Naive thymus-derived CD8-positive, alpha-beta T cell (primary cell): ENCODE results near the gene CYGB. TPM values are rescaled to one million over a fixed set of nuclear protein-coding genes. Genes with fewer than 3 reads are reported as not detected.

Source experiments
- ATAC-seq, 2 donors: fragments of 150-1000 bp; cut with Tn5 transposase in 1 of 2; sonication (Bioruptor Pico), chemical (Tn5 transposase) in 1 of 2; 1 replicate in 1 of 2; 2 replicates in 1 of 2; pipeline ENCODE4 v1.10.0; 2021; ENCODE audit warnings: mild to moderate bottlenecking in 2 of 2, moderate library complexity in 2 of 2
- POLR2A ChIA-PET: fragments of 350-600 bp; sonication (Branson Sonifier 250); formaldehyde crosslinking; loops from one replicate; lab custom pipeline; 2021; ENCODE audit warnings: antibody characterized with exemption; lab: Charles Lee
- DNase-seq, 10 donors: peaks; one replicate each; pipeline versions ENCODE4 v3.0.0 to v3.0.0-alpha.2; 2020 to 2022
- H3K27ac Mint-ChIP-seq, 10 donors: one replicate each; pipeline ENCODE4 v1.8.0; 2020 to 2022; ENCODE audit warnings: mild to moderate bottlenecking in 10 of 10, mixed read lengths in 10 of 10, moderate library complexity in 4 of 10, inconsistent platforms in 1 of 10
- H3K27me3 Mint-ChIP-seq, 5 donors: one replicate each; pipeline ENCODE4 v1.8.0; 2021 to 2022; ENCODE audit warnings: mixed read lengths in 5 of 5
- H3K36me3 Mint-ChIP-seq, 3 donors: one replicate each; pipeline ENCODE4 v1.8.0; 2020 to 2022; ENCODE audit warnings: mixed read lengths in 3 of 3, mild to moderate bottlenecking in 2 of 3, inconsistent platforms in 1 of 3
- H3K4me1 Mint-ChIP-seq, 4 donors: one replicate each; pipeline ENCODE4 v1.8.0; 2021 to 2022; ENCODE audit warnings: mixed read lengths in 4 of 4
- H3K4me3 Mint-ChIP-seq, 10 donors: one replicate each; pipeline ENCODE4 v1.8.0; 2020 to 2022; ENCODE audit warnings: mild to moderate bottlenecking in 10 of 10, mixed read lengths in 10 of 10, moderate library complexity in 6 of 10, inconsistent platforms in 1 of 10
- H3K9me3 Mint-ChIP-seq, 9 donors: one replicate each; pipeline ENCODE4 v1.8.0; 2020 to 2022; ENCODE audit warnings: mixed read lengths in 9 of 9, mild to moderate bottlenecking in 3 of 9, inconsistent platforms in 1 of 9, moderate library complexity in 1 of 9
- polyA plus RNA-seq, 3 donors: library from polyadenylated mRNA; unstranded; fragments of 300-500 nt; fragmentation: Illumina TruSeq; gene quantifications; one replicate each; pipeline ENCODE4 v1.2.3, GENCODE V29; 2021
- total RNA-seq, 8 experiments: library from RNA in 2 of 8; stranded (reverse) in 2 of 8; gene quantifications; one replicate each; pipeline ENCODE4 v1.2.3 and lab custom pipeline; 2021 to 2026

The CYGB gene
- total and polyA plus RNA-seq, 5 experiments from 2014 or later: 0.40 to 2.1 (median 0.53) TPM

DNA sequence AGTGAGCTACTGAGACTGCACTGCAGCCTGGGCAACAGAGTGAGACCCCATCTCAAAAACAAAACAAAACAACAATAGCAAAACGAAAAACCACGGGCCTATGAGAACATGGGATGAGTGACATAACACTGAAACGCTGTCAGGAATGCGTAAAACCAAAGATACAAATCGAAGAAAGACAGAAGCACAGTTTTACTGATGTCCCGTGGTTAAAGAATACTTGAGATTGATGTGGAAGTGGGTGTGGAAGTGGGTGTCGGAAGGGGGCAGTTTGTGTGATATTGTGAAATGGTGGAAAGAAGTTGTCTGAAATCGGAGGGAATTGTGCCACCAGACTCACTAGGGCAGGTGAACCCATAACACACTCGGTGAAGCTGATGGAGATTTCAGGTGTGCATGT is 38.7 kb upstream of the CYGB start:
- no peaks in the 10 kb centered on the region for H3K4me1 Mint-ChIP-seq
- H3K27me3 Mint-ChIP-seq: no peaks in the 10 kb centered on the region
- POLR2A ChIA-PET: no interaction called here
- no peak overlapping the region for H3K4me3 Mint-ChIP-seq
- DNase-seq (no peak), ATAC-seq (no peak)
- no peak overlapping the region for H3K27ac Mint-ChIP-seq
- H3K36me3 Mint-ChIP-seq: no peaks in the 10 kb centered on the region
- no peaks in the 10 kb centered on the region for H3K9me3 Mint-ChIP-seq

DNA sequence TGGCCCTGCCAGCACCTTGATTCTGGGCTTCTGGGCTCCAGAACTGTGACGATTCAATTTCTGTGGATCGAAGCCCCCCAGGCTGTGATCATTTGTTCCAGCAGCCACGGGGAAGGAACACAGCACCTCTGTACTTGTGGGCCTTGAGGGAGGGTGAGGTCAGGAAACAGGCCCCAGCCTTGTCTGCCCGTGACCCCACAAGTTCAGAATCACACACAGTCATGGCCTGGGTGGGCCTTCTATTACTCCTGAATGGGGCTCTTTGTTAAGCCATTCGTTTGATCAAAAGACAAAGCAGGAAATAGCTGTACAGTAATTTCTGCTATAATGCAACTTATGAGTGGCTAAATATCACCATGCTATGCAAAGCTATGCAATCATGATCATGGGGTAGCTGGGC is 38.1 kb upstream of the CYGB start:
- no peak for ATAC-seq
- Mint-ChIP-seq H3K27ac (no peak overlapping the region), H3K9me3 (no peaks in the 10 kb centered on the region), H3K4me1 (no peaks in the 10 kb centered on the region), H3K36me3 (no peaks in the 10 kb centered on the region), H3K4me3 (no peak overlapping the region), H3K27me3 (no peaks in the 10 kb centered on the region)
- no peak for DNase-seq
- POLR2A ChIA-PET: no interaction called here

DNA sequence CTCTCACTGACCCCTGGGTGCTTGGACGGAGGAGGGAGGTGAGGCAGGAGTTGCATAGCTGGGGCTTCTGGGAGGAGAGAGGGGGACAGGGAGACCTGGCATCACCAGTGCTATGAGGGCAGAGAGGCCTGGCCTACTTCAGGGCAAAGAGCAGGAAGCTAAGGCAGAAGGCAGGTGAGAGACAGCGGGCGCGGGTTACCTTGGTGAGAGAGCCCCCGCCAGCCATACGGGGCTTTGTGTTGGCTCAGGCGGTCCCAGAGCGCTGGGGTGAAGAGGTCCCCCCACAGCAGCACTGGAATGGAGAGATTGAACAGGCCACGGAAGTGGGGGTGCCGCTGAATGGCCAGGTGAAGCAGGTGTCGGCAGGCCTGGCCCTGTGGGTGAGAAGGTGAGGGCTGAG is 36.7 kb upstream of the CYGB start:
- POLR2A ChIA-PET: no interaction called here
- no peaks in the 10 kb centered on the region for H3K27me3 Mint-ChIP-seq
- H3K27ac Mint-ChIP-seq: peak overlapping the region in 1 of 10 donors; percentile 44
- ATAC-seq: no peak
- no peaks in the 10 kb centered on the region for H3K9me3 Mint-ChIP-seq
- no peak for DNase-seq
- H3K4me1 Mint-ChIP-seq: no peaks in the 10 kb centered on the region
- H3K36me3 Mint-ChIP-seq: no peaks in the 10 kb centered on the region
- no peak overlapping the region for H3K4me3 Mint-ChIP-seq

DNA sequence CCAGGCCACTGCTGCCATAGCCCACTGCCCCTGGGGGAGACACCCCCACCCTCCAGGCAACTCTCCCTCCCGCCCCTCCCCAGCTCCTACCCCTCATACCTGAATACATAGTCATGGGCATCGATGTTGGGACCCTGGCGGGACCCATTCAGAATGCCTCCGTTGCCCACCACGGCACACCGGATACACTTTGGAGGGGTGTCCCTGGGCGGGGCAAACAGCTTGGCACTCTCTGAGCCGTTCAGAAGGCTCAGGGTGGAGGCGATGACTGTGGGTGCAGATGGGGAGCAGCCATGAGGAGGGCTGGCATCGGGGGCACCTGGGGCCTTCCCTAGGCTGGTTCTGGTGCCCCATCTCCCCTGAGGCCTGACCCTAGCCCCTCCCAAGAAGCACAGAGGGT is 35.6 kb upstream of the CYGB start:
- POLR2A ChIA-PET: no interaction called here
- ATAC-seq: no peak

DNA sequence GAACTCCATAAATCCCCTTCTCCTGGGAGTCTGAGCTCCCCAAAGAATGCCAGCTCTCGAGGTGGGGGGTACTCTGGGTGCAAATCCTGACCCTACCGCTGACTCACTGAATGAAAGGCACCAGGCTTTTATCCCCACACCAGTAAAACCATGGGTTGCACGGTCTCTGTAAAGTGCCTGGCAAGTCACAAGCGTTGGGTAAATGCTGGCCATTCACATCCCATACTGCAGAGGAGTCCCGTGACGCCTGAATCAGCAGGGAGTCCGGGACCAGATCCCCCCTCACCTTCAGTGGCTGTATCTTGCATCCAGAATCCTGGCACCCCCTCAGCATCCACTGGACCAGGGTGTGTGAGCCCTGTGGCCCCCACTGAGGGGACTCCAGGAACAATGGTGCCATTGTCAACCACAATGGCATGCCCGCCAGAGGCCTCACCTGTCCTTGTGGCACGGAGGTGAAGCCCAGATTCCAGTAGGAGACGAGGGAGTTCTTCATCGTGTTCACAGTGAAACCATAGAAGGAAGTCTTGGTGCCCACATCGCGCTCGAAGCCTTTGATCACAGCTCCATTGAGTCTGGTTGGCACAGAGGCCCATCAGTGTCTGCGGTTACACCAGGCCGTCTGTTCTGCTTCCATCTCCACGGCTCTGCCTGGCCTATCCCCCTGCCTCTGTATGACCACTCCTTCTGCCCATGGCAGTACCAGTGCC is 34.8 kb upstream of the CYGB start:
- no peaks in the 10 kb centered on the region for H3K36me3 Mint-ChIP-seq
- H3K4me3 Mint-ChIP-seq: no peak overlapping the region
- H3K9me3 Mint-ChIP-seq: no peaks in the 10 kb centered on the region
- H3K27ac Mint-ChIP-seq: peak overlapping the region in 1 of 10 donors; percentile 37
- H3K4me1 Mint-ChIP-seq: peaks cover 7 to 18% (median 14%) of the 10 kb centered on the region in 4 donors
- peaks cover 0 to 3% (median 0%) of the 10 kb centered on the region in 5 donors for H3K27me3 Mint-ChIP-seq
- no peak for ATAC-seq
- POLR2A ChIA-PET: interaction anchor here (0.5 kb wide), 1 partner anchor 731 kb away, joined by 3 read pairs; no protein-coding TSS in a partner anchor
- no peak for DNase-seq

More for the DNA sequence above, 35.6 kb upstream of the CYGB start:
- H3K27ac Mint-ChIP-seq: no peak overlapping the region
- H3K9me3 Mint-ChIP-seq: no peaks in the 10 kb centered on the region
- peaks cover 2 to 10% (median 6%) of the 10 kb centered on the region in 4 donors for H3K4me1 Mint-ChIP-seq
- H3K27me3 Mint-ChIP-seq: peaks cover 0 to 3% (median 0%) of the 10 kb centered on the region in 5 donors
- H3K36me3 Mint-ChIP-seq: no peaks in the 10 kb centered on the region
- no peak for DNase-seq
- H3K4me3 Mint-ChIP-seq: no peak overlapping the region

DNA sequence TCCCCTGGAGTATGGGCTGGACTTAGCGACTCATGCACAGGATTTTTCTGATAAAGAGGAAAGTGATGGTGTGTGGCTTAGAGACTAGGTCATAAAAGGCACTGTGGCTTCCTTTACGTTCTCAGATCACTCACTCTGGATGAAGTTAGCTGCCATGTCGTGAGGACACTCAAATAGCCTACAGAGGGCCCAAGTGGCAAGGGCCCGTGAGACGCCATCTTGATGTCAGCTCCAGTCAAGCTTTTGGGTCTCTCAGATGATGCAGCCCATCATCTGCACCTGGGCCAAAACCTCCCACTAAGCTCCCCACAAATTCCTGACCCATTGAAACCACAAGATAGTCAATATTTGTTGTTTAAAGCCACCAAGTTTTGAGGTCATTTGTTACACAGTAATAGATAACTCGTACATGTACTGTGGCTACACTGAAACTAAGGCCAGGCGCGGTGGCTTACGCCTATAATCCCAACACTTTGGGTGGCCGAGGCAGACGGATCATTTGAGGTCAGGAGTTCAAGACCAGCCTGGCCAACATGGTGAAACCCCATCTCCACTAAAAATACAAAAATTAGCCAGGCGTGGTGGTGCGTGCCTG is 33.5 kb upstream of the CYGB start:
- POLR2A ChIA-PET: interaction anchor here (1.5 kb wide), 1 partner anchor 13 kb away, joined by 5 read pairs; no protein-coding TSS in a partner anchor
- Mint-ChIP-seq H3K36me3 (peaks cover 0 to 11% (median 3%) of the 10 kb centered on the region in 3 donors), H3K9me3 (no peaks in the 10 kb centered on the region), H3K27ac (peak overlapping the region in 1 of 10 donors; percentile 47), H3K27me3 (peaks cover 0 to 3% (median 0%) of the 10 kb centered on the region in 5 donors), H3K4me1 (peaks cover 15 to 31% (median 24%) of the 10 kb centered on the region in 4 donors), H3K4me3 (no peak overlapping the region)
- DNase-seq (no peak), ATAC-seq (no peak)

DNA sequence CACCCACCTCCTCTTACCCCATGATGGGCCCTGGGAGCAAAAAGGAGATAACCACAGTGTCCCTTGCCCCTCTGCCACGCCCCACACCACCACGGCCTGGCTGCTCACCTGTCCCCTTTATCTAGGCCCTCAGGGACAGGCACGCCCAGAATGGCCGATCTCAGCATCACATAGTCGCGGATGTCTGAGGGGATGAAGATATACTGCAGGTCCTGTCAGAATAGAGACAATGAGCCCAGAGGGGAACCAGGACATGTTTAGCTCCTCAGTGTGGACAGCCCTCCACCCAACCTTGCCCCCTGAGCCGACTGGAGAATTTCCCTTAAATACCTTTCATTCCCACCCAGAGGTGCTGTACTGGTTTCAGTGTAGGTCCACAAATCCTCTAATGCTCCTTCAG is 32.9 kb upstream of the CYGB start:
- Mint-ChIP-seq H3K9me3 (no peaks in the 10 kb centered on the region), H3K27ac (no peak overlapping the region), H3K27me3 (peaks cover 0 to 3% (median 0%) of the 10 kb centered on the region in 5 donors), H3K36me3 (peaks cover 0 to 16% (median 8%) of the 10 kb centered on the region in 3 donors), H3K4me3 (no peak overlapping the region), H3K4me1 (peaks cover 19 to 37% (median 29%) of the 10 kb centered on the region in 4 donors)
- POLR2A ChIA-PET: interaction anchor here (1.5 kb wide), 1 partner anchor 13 kb away, joined by 5 read pairs; no protein-coding TSS in a partner anchor
- ATAC-seq: no peak
- DNase-seq: no peak

DNA sequence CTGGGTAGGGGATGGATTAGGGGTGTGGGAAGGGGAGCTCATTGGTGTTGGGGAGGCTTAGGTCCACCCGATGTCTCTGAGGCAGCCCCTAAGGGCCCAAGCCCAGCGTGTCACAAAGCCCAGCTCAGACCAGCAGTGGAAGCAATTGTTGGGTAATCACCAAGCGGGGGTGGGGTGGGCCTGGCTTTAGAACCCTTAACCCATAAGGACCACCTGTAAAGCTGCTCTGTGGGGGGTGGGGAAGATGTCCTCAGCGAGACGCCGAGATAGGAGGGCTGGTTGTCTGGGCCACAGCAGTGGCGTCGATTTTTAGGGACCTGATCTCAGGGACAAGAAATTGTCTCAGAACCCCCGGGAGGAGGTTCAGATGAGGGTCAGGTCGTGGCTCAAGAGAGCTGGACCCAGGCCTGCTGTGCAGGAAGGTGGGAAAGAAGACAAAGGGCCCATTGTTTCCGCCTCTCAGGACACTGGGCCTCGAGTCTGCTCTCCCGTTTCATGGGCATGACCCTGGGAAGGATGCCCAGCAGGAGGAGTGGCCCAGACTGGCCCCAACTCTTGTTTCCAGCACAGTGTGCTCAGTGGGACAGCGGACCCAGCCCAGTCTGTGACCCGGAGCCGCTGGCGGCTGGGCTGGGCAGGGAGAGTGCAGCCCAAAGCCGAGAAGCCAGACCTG is 32.2 kb upstream of the CYGB start:
- DNase-seq (no peak), ATAC-seq (no peak)
- Mint-ChIP-seq H3K36me3 (peaks cover 0 to 23% (median 13%) of the 10 kb centered on the region in 3 donors), H3K4me3 (no peak overlapping the region), H3K4me1 (peaks cover 20 to 39% (median 34%) of the 10 kb centered on the region in 4 donors), H3K9me3 (no peaks in the 10 kb centered on the region), H3K27ac (no peak overlapping the region), H3K27me3 (peaks cover 0 to 3% (median 0%) of the 10 kb centered on the region in 5 donors)
- POLR2A ChIA-PET: no interaction called here

DNA sequence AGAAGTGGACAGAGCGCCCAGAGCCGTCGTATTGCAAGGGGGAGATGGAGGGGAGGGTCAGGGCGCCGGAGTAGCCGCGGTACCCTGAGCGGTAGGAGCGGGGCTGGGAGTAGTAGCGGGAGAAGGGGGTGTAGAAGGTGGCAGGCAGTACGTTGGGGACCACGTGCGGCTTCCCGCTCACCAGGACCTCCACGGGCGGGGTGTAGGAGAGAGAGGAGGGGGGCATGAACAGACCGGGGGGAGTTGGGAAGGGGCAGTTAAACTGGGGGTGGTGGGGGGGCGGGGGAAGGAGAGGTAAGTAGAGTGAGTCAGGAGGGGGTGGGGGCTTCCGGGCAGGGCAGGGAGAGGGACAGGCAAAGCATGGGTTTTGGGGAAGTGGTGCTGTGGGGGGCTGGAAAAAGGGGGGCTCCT is 31.3 kb upstream of the CYGB start:
- DNase-seq (no peak), ATAC-seq (peak in 1 of 2 donors; percentile 19)
- H3K36me3 Mint-ChIP-seq: peaks cover 0 to 32% (median 13%) of the 10 kb centered on the region in 3 donors
- H3K27ac Mint-ChIP-seq: peak overlapping the region in 3 of 10 donors; percentile 4 to 73 (median 19)
- peaks cover 0 to 3% (median 0%) of the 10 kb centered on the region in 5 donors for H3K27me3 Mint-ChIP-seq
- peaks cover 20 to 39% (median 35%) of the 10 kb centered on the region in 4 donors for H3K4me1 Mint-ChIP-seq
- POLR2A ChIA-PET: interaction anchor here (0.6 to 1.8 kb wide), 2 partner anchors 12 to 282 kb away, joined by 3 to 5 read pairs; no protein-coding TSS in a partner anchor
- no peaks in the 10 kb centered on the region for H3K9me3 Mint-ChIP-seq
- H3K4me3 Mint-ChIP-seq: peak overlapping the region in 5 of 10 donors; percentile 34 to 64 (median 41)

DNA sequence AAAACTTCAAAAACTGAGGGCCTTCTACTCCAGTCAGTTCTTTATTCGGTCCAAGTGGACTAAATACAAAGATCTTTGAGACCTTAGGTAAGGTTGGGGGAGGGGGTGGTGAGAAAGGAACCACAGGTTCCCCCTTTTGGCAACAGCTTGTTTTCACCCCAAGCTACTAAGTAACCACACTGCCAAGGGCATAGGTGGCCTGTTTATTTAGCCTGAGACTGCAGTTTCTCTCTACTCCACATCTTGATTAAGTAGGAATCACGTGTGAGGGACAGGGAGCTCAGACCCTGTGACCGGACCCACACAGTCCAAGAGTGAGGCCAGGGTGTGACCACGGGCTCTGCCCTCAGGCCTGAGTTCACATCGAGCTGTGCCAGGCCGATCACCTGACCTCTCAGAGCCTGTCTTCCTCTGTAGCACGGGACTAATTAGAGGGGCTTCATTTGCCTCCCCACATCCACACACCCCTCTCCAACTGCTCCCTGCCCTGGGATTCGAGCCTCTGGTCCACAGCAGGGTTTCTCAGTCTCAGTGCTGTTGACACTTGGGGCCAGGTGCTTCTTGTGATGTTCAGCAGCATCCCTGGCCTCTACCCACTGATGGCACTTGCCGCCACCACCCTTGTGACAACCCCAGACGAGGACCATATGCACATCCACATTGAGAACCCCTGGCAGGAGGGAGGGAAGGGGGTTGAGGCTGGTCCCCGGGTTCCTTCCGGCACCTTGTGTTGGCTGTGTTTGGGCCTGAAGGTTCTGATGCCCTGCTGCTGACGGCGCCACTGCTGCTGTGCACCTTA is 30.3 kb upstream of the CYGB start:
- H3K27ac Mint-ChIP-seq: peak overlapping the region; percentile 37 to 82 (median 70)

DNA sequence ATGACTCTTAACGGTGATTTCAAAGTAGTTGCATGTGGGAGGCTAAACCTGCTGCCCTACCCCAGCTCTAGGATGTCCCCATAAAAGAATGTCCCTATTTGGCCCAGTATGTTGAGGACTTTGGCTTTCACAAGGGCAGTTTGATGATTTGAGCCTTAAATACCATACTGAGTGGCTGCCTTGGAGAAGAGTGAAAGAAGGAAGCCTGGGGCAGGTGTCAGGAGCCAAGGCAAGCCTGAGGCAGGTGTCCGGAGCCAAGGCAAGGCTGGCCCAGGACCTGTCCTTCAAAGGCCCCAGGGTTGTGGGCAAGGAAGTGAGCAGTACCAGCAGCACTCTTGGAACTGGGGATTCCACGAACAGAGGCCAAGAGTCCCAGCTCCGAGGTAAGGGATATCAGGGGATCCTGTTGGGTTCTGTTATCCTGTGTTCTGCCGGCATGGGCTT is 29.5 kb upstream of the CYGB start:
- peak overlapping the region; percentile 16 to 86 (median 71) for H3K27ac Mint-ChIP-seq
- POLR2A ChIA-PET: interaction anchor here (0.8 to 1.8 kb wide), 5 partner anchors 9 to 27 kb away, joined by 3 to 5 read pairs (median 5); partner anchors contain the start of gene PRCD
- peaks cover 23 to 47% (median 44%) of the 10 kb centered on the region in 4 donors for H3K4me1 Mint-ChIP-seq
- H3K36me3 Mint-ChIP-seq: peaks cover 0 to 45% (median 13%) of the 10 kb centered on the region in 3 donors
- no peaks in the 10 kb centered on the region for H3K9me3 Mint-ChIP-seq
- peak overlapping the region in 2 of 10 donors; percentile 20 to 54 for H3K4me3 Mint-ChIP-seq
- DNase-seq: no peak
- no peak for ATAC-seq
- H3K27me3 Mint-ChIP-seq: peaks cover 0 to 3% (median 0%) of the 10 kb centered on the region in 5 donors

More for the DNA sequence above, 30.3 kb upstream of the CYGB start:
- peak; percentile 46 to 65 for ATAC-seq
- Mint-ChIP-seq H3K9me3 (no peaks in the 10 kb centered on the region), H3K4me3 (peak overlapping the region in 5 of 10 donors; percentile 40 to 64 (median 41)), H3K4me1 (peaks cover 22 to 43% (median 40%) of the 10 kb centered on the region in 4 donors), H3K36me3 (peaks cover 0 to 39% (median 13%) of the 10 kb centered on the region in 3 donors), H3K27me3 (peaks cover 0 to 3% (median 0%) of the 10 kb centered on the region in 5 donors)
- POLR2A ChIA-PET: interaction anchor here (0.6 to 1.8 kb wide), 5 partner anchors 10 to 530 kb away, joined by 3 to 5 read pairs (median 5); partner anchors contain the start of gene PRCD
- peak in 2 of 10 donors; percentile 17 to 19 for DNase-seq
